GM18520 (cell line): ENCODE results near the gene ZNG1A.
"Not testable (repeated sequence)": the region's sequence is repeated elsewhere in the genome, so short reads cannot be mapped to it uniquely, and the experiment has no call there.

Source experiments
- ATAC-seq: cut with Tn5 transposase; IDR thresholded peaks from one replicate; pipeline ENCODE4 v1.9.1; 2021; ENCODE audit not compliant: unreplicated experiment

Gene ZNG1A

GRCh38 chr9:178970-179383 lies at the start of gene ZNG1A:
Gene ZNG1A, minus strand, starts transcription at chr9:179056. Its CDS starts 87 bp downstream, at chr9:178969.
- ATAC-seq = not testable (repeated sequence)

- no peak for ATAC-seq
Measured at GRCh38 chr9:227860-228259, 49.0 kb upstream of the ZNG1A start.

DNA sequence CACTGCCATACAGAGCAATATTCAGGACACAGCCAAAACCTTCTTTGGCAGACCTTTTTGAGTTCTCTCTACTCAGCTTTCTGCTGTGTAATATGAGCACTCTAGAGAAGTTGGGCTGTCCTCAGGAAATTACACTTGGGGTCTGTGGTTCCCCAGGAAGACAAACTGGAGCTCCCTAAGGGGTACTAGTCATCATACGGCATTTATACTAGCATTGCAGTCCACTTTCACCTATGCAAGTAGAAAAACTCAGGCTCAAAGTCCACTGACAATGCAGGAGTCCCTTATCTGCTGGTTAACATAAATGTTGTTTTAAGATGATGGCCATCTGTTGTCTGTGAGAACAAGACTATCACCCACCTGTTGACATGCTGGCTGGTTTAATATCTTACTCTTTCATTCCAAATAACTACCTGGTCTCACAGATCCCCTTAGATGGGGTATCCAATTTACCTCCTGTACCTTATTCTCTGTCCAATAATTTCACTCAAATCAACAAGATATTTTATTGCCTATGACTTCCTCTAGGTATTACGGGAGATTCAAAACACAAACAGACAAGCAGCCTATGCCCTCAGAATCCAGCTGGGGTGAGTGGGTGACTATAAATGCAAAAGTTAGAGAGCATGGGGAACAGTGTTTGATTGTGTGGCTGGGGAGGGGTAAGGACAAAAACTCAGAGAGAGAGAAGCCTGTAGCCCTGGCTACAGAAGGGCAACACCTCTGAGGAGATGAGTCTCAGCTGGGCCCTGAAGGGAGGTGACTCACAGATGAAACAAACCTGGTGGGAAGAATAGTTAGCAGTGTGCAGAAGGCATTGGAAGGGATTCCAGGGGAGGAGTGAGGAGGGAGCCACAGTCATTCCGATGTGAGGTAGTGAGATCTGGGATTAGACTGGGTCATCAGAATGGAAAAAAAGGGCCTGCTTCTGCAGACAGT lies 46.0 kb upstream of the ZNG1A start:
- ATAC-seq = no peak

DNA sequence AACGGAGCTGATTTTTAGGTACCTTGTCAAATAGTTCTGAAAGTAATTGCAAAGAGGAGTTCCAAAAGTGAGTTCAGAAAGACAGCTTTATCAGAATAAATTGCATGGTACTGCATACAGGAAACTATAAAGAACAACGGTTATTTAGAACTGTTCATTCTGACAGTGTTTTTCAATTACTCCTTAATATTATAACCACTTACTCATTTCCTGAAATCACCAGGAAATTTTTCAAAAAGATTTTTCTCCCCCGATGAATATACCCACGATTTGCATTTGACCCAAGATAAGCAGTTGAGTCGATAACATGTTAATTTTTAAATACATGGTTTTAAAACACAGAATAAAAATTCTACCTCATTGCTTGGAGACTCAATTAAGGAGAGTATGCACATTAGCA lies 45.2 kb upstream of the ZNG1A start:
- no peak for ATAC-seq

DNA sequence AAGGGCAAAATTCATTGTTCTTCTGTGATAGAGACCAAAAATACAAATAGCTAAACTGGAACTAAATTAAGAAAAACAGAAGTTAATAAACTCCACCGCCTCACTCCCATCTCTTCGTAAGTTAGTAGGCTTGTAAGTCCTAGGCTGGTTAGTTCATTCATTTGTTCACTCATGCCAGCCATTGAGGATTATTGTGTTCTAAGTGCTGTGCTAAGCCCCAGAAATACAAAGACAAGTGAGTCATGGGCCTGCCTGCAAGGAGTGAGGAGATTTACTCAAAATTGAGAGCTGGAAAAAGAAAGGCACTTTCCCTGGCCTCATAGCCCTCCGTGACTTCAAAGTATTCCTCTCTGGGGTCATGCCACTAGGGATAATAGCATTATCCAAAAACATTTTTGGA lies 44.3 kb upstream of the ZNG1A start:
- no peak for ATAC-seq

DNA sequence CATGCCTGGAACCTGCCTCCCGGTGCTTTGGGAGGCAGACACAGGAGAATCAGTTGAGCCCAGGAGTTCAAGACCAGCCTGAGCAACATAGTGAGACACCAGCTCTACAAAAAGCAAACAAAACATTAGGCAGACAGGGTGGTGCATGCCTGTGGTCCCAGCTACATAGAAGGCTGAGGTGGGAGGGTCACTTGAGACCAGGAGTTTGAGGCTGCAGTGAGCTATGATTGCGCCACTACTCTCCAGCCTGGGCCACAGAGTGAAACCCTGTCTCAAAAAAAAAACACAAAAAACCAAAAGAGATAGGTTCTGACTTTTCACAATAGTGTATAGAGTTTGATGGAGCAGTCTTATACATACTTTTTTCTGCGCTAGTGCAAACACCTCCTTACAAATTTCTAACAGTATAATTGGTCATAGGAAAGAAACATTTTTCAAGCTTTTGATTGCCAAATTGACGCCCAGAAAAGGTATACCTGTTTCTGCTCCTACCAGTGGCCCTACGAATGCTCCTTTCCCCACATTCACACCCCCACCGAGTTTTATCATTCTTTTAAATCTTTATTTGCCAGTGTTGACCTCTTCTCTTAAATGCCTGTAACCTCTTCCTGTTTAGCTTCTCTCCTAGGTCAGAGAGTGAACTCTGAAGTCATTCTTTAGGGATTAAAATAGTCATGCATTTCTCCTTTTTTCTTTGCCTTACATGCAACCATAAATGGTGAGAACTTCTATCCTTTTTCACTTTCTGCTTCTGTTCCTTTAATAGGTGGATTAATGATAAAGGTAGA lies 43.3 kb upstream of the ZNG1A start:
- no peak for ATAC-seq

DNA sequence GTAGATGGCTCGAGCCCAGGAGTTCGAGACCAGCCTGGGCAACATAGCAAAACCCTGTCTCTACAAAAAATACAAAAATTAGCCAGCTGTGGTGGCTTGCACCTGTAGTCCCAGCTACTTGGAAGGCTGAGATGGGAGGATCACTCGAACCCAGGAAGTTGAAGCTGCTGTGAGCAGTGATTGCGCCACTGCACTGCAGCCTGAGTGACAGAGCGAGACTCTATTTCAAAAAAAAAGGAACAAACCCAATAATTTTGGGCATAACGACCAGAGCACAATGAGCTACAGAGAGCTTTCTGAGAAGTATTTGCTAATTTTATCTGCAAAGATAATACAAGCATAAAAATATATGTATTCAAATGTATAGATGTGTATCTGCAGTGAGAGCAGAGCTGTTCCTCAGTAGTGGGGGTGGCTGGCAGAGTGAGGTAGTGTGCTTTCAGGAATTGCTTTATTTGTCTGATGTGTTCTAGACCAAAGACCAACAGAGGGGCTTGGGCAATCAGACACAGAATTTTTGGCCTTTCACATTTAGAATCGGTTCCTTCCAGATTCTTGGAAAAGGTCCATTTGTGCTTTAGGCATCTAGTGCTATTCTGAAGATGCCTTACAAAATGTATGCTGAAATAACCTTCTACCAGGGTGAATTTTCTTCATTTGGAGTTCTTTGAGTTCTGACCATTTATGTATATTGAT lies 41.0 kb upstream of the ZNG1A start:
- ATAC-seq = no peak

DNA sequence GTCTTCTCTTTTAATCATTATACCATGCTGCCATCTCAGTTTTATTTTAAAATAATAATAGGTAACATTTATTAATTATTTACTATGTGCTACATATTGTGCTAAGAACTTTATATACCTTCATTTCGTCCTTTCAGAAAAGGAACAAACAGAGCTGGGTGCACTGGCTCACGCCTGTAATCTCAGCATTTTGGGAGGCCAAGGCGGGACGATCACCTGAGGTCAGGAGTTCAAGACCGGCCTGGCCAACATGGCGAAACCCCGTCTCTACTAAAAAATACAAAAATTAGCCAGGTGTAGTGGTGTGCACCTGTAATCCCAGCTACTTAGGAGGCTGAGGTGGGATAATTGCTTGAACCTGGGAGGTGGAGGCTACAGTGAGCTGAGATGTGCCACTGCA lies 40.2 kb upstream of the ZNG1A start:
- ATAC-seq = not testable (repeated sequence)

DNA sequence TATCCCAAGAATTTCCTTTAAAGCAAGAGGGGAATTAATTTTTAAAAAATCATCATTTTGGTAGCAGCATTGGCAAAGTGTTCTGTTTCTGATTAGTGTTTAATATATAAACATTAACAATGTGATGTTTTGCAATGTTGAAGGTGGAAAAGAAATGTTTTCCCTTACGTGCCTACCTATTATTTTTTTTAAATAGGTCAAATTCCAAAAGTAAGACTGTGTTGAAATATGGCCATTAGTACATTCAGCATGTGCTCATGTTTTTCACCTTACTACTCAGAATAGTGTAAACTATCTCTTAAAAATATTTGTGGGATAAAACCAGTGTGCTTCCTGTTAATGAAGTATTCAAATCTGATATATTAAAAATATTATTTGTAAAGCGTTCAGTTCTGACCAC lies 39.1 kb upstream of the ZNG1A start:
- no peak for ATAC-seq

- no peak for ATAC-seq
Measured at GRCh38 chr9:216866-217265, 38.0 kb upstream of the ZNG1A start.

DNA sequence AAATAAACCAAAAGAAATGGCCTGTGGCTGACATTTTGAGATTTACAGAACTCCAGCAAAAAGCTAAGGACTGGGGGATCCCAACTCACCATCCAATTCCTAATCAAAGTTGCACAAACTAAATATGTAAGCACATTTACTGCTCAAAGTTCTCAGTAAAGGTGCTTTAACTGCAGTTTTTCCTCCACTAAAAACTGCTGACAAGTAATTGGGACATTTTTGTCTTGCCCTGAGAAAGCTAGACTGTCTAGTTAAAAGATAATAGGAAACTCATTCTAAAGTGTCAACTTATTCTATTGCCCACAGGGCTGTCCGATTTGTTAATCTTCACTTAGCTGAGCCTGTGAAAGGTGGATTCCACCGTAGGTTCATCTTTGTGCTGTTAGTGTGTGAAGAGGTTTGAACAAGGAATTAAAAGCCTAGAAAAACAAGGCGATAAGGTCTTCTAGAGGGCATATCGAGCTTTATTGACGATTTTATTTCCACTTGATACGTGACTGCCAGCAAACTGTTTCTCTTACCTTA lies 36.8 kb upstream of the ZNG1A start:
- no peak for ATAC-seq

DNA sequence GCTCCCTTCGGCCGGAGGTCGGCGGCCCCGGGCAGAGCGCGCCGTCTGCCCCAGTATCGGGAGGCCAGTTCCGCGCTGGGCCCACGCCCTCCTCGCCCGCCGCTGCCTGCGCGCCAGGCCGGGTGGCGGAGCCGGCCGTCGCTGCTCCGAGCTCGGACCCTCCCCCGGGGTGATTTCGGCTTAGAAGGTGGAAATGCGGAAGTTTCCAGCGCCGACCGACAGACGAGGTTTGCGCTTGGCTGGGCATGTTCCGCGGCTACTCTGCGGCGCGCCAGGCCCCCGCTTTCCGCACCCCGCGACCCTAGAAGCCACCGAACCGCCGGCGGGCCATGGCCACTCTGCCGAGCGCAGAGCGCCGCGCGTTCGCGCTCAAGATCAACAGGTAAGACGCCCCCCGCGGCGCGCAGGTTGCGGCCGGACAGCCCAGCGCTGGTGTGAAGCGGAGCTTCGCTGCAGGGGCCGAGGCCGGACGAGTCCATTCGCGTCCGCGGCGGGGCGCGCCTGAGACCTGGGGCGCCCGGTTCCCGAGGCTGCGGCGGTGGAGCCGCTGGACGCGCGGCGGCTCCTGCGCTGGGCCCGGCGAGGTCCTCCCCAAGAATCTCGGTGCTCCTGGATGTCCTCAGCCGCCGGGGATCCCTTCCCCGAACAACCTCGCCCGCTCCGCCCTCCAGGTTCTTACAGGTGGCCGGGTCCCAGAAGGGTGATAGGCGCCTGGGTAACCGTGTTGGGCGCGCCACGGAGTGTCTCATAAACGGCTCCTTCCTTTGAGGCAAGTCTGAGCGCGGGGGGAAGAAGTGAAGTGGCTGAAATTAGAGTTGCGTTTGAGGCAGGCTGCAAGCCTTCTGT lies 36.0 kb upstream of the ZNG1A start, which contains the start of gene DOCK8:
DOCK8 (plus strand) TSS at position 218 of the 846 bp plus-strand sequence; CDS start at position 330, 112 bp downstream.
- peak; percentile 70 for ATAC-seq

DNA sequence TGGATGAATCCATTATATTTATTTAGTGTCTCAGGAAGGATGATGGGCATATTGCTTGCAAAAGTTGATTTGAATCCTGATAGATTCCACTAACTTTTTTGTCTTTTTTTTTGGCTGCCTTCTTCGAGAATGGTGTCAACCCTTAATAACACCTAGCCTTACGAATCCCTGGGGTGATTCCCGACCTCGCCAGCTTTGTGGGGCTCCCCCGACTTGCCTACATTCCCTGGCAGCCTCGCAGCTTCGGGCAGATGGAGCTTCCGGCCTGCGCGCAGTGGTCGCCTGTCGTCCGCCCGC lies 35.4 kb upstream of the ZNG1A start:
- ATAC-seq = no peak

DNA sequence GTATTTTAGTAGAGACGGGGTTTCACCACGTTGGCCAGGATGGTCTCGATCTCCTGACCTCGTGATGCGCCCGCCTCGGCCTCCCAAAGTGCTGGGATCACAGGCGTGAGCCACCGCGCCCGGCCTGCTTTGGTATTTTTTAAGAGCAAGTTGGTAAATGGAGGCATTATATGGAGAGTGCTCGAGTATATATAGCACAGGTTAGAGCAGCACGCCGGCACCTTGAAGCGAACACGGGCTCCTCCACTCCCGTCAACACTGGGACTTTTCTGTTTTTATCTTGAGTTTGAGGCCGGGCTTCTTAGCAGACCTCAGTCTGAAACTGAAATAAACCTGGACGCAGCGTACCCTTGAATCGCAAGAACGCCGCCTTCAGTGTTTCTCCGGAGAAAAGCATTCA lies 35.0 kb upstream of the ZNG1A start:
- ATAC-seq = not testable (repeated sequence)

GRCh38 chr9:212297-212696 lies 33.4 kb upstream of the ZNG1A start:
- no peak for ATAC-seq

- ATAC-seq = no peak
Measured at GRCh38 chr9:211557-211956, 32.7 kb upstream of the ZNG1A start.

GRCh38 chr9:211036-211435 lies 32.2 kb upstream of the ZNG1A start:
- ATAC-seq = no peak

DNA sequence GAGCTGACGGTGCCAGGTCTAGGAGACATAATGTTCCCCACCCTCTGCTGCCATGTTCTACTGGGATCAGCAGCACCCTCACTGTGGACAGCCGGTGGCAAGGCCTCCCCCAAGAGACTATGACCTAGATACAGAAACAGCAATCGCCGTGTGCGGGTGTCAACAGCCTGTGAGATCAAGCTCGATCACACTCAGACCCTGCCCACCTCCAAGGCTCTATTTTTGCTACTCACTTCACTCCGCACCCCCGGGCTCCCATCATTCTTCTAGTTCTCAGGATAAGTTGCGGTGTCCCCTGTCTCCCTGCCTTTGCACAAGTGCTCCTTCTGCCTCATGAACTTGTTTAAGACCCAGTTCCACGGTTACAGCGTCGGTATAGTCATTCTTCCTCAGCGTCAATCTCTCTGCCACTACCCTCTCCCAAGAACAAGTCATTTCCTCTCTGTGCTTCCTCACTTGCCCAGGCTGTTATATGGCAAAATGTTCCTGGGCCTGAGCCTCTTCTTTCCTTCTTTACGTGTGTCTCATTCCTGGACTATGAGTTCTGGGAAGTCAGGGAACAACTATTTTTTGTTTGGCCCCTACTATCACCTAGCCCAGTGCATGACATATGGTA lies 30.4 kb upstream of the ZNG1A start:
- no peak for ATAC-seq

- no peak for ATAC-seq
Measured at GRCh38 chr9:206481-206880, 27.6 kb upstream of the ZNG1A start.

- ATAC-seq = not testable (repeated sequence)
Measured at GRCh38 chr9:199601-200000, 20.7 kb upstream of the ZNG1A start.
